ENCODE measurements around the gene OR10AD1. TPM values are rescaled to one million over a fixed set of nuclear protein-coding genes. Genes with fewer than 3 reads are reported as not detected.

OR10AD1 gene
- total RNA-seq, 1 donor: not detected

- Histone ChIP-seq H3K36me3 (ENCODE audit: insufficient read depth, low read length) (no peaks in the 10 kb centered on the region), H3K4me3 (ENCODE audit: insufficient read depth, low read length) (no peak overlapping the region), H2AFZ (ENCODE audit: low read length) (no peak overlapping the region), H4K20me1 (ENCODE audit: insufficient read depth, low read length) (no peaks in the 10 kb centered on the region), H3K27ac (ENCODE audit: low read depth, low read length) (no peak overlapping the region), H3K4me1 (ENCODE audit: insufficient read depth, low read length) (peaks cover 21% of the 10 kb centered on the region), H3K79me2 (ENCODE audit: insufficient read depth, low read length) (no peaks in the 10 kb centered on the region), H3K27me3 (ENCODE audit: insufficient read depth, low read length) (peaks cover 31% of the 10 kb centered on the region), H3K9me3 (ENCODE audit: low read depth, low read length) (no peaks in the 10 kb centered on the region), H3K4me2 (ENCODE audit: insufficient read depth, low read length) (no peak overlapping the region)
- no peak for TF ChIP-seq CTCF (IDR thresholded peaks at IDR 0.05; ENCODE audit: extremely low read depth, low read depth, low read length)
- DNase-seq (ENCODE audit: insufficient read length, low spot score, missing footprints): no peak
Measured at GRCh38 chr12:48192861-48193260, 10.2 kb downstream of the OR10AD1 start.

GRCh38 chr12:48191096-48191495 lies 12.0 kb downstream of the OR10AD1 start:
- H3K27me3 ChIP-seq (ENCODE audit: insufficient read depth, low read length): peaks cover 32% of the 10 kb centered on the region
- no peaks in the 10 kb centered on the region for H3K36me3 ChIP-seq (ENCODE audit: insufficient read depth, low read length)
- H3K27ac ChIP-seq (ENCODE audit: low read depth, low read length): no peak overlapping the region
- peaks cover 14% of the 10 kb centered on the region for H3K4me1 ChIP-seq (ENCODE audit: insufficient read depth, low read length)
- DNase-seq (ENCODE audit: insufficient read length, low spot score, missing footprints): no peak
- H3K79me2 ChIP-seq (ENCODE audit: insufficient read depth, low read length): no peaks in the 10 kb centered on the region
- no peak overlapping the region for H3K4me3 ChIP-seq (ENCODE audit: insufficient read depth, low read length)
- no peak for TF ChIP-seq CTCF (IDR thresholded peaks at IDR 0.05; ENCODE audit: extremely low read depth, low read depth, low read length)
- no peak overlapping the region for H2AFZ ChIP-seq (ENCODE audit: low read length)
- H4K20me1 ChIP-seq (ENCODE audit: insufficient read depth, low read length): no peaks in the 10 kb centered on the region
- no peaks in the 10 kb centered on the region for H3K9me3 ChIP-seq (ENCODE audit: low read depth, low read length)
- H3K4me2 ChIP-seq (ENCODE audit: insufficient read depth, low read length): no peak overlapping the region

GRCh38 chr12:48189331-48190125 lies 13.6 kb downstream of the OR10AD1 start:
- Histone ChIP-seq H3K27ac (ENCODE audit: low read depth, low read length) (no peak overlapping the region), H3K36me3 (ENCODE audit: insufficient read depth, low read length) (no peaks in the 10 kb centered on the region), H3K4me2 (ENCODE audit: insufficient read depth, low read length) (no peak overlapping the region), H3K27me3 (ENCODE audit: insufficient read depth, low read length) (peaks cover 47% of the 10 kb centered on the region), H4K20me1 (ENCODE audit: insufficient read depth, low read length) (no peaks in the 10 kb centered on the region), H3K4me1 (ENCODE audit: insufficient read depth, low read length) (peaks cover 11% of the 10 kb centered on the region), H3K4me3 (ENCODE audit: insufficient read depth, low read length) (no peak overlapping the region), H3K9me3 (ENCODE audit: low read depth, low read length) (no peaks in the 10 kb centered on the region), H2AFZ (ENCODE audit: low read length) (no peak overlapping the region), H3K79me2 (ENCODE audit: insufficient read depth, low read length) (no peaks in the 10 kb centered on the region)
- DNase-seq (ENCODE audit: insufficient read length, low spot score, missing footprints): peak; percentile 78
- peak; percentile 87 for TF ChIP-seq CTCF (IDR thresholded peaks at IDR 0.05; ENCODE audit: extremely low read depth, low read depth, low read length)

GRCh38 chr12:48187916-48188695 lies 15.0 kb downstream of the OR10AD1 start:
- peaks cover 11% of the 10 kb centered on the region for H3K4me1 ChIP-seq (ENCODE audit: insufficient read depth, low read length)

More at GRCh38 chr12:48187916-48188695, 15.0 kb downstream of the OR10AD1 start:
- Histone ChIP-seq H3K9me3 (ENCODE audit: low read depth, low read length) (no peaks in the 10 kb centered on the region), H3K4me3 (ENCODE audit: insufficient read depth, low read length) (no peak overlapping the region), H3K79me2 (ENCODE audit: insufficient read depth, low read length) (no peaks in the 10 kb centered on the region), H2AFZ (ENCODE audit: low read length) (no peak overlapping the region), H4K20me1 (ENCODE audit: insufficient read depth, low read length) (no peaks in the 10 kb centered on the region), H3K27me3 (ENCODE audit: insufficient read depth, low read length) (peaks cover 48% of the 10 kb centered on the region), H3K27ac (ENCODE audit: low read depth, low read length) (no peak overlapping the region), H3K36me3 (ENCODE audit: insufficient read depth, low read length) (no peaks in the 10 kb centered on the region), H3K4me2 (ENCODE audit: insufficient read depth, low read length) (no peak overlapping the region)
- TF ChIP-seq CTCF (IDR thresholded peaks at IDR 0.05; ENCODE audit: extremely low read depth, low read depth, low read length): no peak
- no peak for DNase-seq (ENCODE audit: insufficient read length, low spot score, missing footprints)

Measured in osteoblast (primary cell).